Activated CD4-positive, alpha-beta T cell treated with anti-CD3 and anti-CD28 coated beads, Interleukin-2, amount 50 U/mL, for 48 hours (primary cell): ENCODE results near the gene UBL5.
"Not testable (repeated sequence)": the region's sequence is repeated elsewhere in the genome, so short reads cannot be mapped to it uniquely, and the experiment has no call there.

Source experiments
- DNase-seq, 2 experiments: peaks; one replicate each; pipeline ENCODE4 v3.0.0-alpha.2; 2020

The UBL5 gene

DNA sequence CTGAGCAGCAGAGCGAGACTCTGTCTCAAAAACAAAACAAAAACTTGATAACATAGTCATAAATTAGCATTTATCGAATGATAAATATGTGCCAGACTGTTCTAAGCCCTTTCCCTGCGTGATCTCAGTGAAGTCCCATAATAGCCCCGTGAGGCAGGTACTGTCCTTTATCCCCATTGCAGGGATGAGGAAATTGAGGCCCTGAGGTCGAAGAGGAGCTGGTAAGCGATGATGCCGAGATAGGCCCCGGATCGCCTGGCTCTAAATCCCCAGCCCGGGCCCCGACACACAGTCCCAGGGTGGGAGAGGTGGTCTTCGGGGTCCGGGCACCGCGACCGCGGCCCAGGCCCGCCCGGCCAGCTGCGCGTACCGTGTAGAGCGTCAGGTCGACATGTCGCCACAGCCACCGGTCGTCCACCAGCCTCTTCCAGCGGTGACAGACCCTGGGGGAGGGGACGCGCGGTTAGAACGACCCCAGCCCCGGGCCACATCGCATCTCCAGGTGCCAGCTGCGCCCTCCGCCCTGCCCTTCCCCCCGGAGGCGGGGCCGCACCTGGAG is 9.5 kb upstream of the UBL5 start:
- DNase-seq: peak in 1 of 2 experiments; percentile 17

DNA sequence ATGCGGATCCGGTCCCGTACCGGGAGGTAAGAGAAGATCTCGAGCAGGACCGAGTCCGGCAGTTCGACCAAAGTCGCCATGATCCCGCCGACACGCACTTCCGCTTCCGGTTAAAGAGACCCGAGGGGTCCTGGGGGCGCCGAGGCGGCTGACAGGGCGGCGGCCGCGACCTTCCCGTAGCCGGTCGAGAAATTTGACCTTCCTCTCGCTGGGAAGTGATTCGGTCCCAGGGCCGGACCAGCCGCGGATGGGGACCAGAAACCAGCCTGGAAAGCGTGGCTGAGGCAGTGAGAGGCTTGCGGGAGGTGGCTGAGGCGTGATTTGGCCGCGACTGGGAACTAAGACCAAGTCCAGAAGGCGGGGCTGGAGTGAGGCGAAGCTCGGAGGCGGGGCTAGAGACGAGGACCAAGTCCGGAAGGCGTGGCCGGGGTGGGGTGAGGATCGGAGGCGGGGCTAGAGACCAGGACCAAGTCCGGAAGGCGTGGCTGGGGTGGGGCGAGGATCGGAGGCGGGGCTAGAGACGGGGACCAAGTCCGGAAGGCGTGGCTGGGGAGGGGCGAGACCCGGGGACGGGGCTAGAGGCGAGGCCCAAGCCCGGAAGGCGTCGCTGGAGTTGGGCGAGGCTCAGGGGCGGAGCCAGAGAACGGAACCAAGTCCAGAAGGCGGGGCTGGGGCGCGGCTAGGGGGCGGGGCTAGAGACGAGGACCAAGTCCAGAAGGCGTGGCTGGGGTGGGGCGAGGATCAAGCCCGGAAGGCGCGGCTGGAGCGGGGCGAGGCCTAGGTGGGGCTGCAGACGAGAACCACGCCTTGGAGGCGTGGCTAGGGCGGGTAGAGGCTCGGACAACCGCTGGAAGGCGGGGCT is 8.8 kb upstream of the UBL5 start, which contains the start of gene FBXL12:
TSS of gene FBXL12 (minus strand) at position 346 of the 862 bp plus-strand sequence. CDS start at position 80, 266 bp downstream.
- DNase-seq: peak; percentile 100

DNA sequence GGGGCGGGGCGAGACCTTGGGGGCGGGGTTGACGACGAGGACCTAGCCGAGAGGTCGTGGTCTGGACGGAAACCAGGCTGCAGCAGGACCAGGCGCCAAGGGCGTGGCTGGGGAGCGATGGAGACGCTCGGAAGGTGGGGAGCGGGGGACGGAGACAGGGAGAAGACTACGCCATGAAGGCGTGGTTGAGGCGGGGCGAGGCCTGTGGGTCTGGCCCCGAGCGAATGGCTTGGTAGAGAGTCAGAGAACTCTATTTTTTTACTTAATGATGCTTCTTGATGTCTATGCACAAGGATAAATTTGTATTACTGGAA is 8.2 kb upstream of the UBL5 start:
- no peak for DNase-seq

DNA sequence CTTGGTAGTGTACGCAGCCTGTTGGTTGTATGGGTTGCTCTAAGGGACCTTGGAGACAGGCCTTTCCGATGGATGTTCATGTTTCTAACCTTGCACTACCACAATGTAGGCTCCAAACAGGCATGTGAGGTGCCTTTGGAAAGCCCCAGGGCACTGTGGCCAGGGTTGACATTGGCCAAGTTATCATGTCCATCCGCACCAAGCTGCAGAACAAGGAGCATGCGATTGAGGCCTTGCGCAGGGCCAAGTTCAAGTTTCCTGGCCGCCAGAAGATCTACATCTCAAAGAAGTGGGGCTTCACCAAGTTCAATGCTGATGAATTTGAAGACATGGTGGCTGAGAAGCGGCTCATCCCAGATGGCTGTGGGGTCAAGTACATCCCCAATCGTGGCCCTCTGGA is 7.7 kb upstream of the UBL5 start:
- not testable (repeated sequence) for DNase-seq

DNA sequence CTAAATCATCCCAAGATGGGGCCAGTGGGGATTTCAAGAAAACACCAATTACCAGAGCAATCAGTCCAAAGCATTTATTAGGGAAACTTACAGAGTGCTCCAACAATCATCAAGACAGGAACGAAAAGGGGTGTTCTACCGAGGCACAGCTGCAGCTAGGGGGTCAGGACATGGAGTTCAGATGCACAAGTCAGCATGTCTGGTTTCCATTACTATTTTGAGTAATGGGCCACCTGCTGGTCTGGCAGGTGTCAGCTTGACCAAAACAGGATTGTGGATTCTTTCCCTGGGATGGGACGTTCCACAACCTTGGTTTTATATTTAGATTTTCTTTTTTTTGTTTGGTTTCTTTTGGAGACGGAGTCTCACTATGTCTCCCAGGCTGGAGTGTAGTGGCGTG is 3.9 kb upstream of the UBL5 start:
- DNase-seq: no peak

DNA sequence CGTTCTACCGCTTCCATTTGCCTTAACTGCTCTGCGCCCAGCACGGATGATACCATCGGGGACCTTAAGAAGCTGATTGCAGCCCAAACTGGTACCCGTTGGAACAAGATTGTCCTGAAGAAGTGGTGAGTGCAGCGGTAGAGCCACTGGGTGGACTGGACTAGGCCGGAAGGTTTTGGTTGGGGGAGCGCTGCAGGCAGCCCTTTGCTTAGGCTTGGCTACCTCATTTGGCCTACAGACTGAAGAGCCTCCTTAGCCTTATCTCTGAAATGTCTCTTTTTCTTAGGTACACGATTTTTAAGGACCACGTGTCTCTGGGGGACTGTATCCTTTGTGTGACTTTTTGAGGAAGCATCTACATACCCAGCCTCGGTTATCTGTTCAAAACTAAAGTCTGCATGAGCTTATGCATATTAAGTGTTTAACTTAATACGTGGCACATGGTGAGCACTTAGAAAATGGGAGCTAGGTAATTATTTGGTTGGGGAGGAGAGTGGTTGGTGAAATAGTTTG is 889 bp downstream of the UBL5 start:
- DNase-seq: no peak

DNA sequence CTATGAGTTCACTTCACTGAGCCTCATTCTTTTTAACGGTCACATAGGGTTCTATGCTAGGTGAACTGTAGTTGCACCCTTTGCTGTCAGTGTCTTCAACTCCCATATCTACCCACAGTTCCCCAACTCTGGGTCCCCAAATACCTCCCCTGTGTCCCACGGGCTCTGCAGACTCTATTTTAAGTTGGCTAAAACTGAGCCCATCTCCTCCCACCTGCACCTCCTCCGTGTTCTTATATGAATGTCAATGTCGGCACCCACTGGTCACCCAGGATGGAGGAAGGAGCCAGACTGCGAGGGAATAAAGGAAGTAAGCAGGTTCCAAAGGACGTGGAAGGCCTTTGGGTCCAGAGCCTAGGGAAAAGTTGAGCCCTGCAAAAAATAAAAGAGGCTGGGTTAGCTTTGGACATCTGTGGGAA is 6.6 kb downstream of the UBL5 start:
- DNase-seq: no peak

DNA sequence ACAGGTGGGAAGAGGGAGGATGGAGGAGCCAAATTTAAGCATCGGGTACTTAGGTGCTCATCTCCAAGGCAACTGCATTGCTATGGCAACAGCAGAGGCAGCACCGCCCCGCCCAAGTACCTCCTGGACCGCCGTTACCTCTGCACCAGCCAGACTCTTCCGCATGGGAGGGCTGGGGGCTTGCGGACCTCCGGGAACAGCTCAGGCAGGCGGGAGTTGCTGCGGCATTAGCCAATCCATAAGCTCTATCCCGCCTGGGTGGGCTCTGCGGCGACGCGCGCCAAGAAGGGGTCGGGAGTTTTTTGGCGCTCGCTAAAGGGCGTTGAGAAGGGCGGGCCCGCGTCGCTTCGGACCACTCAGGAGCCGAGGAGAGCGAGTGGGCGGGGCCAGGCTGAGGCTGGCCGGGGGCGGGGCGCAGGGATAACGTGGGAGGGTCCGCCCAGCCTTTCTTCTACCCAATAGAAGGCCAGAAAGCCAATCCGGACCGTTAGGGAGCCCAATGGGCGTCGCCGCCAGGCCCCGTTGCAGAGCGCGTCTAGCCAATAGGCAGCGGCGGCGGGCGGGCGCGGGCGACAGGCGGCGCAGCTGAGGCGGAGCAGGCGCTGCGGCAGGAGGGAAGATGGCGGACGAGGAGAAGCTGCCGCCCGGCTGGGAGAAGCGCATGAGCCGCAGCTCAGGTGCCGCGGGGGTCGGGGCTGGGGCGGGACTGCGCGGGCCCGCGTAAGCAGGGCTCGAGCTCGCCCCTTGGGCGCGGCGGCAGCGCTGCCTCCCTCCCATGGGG is 7.2 kb downstream of the UBL5 start, which contains the start of gene PIN1:
TSS of gene PIN1 (plus strand) at position 593 of the 781 bp plus-strand sequence. CDS start at position 620, 27 bp downstream.
- peak; percentile 99 for DNase-seq

DNA sequence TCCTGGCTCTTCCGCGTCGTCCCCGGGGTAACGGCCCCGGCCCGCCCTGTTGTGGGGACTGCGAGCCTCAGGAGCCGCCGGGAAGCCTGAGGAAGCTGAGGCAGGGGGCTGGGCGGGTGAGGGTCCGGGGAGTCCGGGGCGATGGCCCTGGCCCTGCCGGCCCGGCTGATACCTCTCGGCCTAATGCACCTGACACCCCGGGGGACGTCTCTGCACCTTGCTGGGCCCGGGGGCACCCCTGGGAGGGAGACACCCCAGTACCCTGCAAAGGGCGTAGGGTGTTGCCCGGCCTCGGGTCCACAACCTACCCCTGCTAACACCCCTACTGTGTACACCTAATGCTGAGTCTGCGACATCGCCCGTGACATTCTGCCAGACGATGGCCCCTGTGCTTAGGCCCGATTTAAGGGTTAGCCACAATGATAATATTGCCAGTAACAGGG is 7.8 kb downstream of the UBL5 start:
- DNase-seq: no peak

DNA sequence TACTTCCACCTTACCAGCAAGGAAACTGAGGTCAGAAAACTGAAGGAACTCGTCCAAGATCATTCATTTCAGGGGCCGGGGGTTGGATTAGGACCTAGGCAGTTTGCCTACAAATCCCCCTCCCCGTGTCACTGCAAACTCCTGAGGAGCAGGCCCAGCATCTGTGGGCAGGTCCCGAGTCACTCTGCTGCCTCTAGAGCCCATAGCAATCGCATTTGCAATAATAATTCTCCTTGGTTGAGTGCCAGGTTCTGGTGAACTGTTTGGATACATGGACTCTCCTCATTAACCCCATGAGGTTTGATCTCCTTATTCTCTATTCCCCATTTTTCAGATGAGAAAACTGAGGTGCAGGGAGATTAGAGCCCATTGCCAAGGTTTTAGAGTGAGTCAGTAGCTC is 8.3 kb downstream of the UBL5 start:
- DNase-seq: no peak

DNA sequence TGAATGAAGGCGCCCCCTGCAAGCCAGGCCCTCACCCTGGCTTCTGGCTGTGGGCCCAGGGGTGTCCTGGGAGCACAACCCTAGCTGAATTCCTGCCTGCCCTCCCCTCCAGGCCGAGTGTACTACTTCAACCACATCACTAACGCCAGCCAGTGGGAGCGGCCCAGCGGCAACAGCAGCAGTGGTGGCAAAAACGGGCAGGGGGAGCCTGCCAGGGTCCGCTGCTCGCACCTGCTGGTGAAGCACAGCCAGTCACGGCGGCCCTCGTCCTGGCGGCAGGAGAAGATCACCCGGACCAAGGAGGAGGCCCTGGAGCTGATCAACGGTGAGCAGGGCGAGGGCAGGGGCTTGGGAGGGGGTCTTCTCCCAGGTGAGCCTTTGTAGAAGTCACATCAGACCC is 10.6 kb downstream of the UBL5 start:
- no peak for DNase-seq

DNA sequence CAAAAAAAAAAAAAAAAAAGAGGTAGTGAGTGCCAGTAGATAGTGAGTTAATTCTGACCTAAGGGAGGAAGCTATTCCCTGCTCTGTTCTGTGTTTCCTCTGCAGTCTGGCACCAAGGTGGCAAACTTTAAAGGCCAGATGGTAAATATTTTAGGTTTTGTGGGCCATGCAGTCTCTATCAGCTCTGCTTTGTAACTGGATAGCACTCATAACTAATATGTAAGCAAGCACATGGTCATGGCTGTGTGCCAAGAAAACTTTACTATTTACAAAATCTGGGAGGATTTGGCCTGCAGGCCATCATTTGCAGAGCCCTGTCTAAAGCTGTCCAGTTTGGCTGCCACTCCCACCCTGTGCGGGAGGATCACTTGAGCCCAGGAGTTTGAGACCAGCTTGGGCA is 11.7 kb downstream of the UBL5 start:
- DNase-seq: no peak

DNA sequence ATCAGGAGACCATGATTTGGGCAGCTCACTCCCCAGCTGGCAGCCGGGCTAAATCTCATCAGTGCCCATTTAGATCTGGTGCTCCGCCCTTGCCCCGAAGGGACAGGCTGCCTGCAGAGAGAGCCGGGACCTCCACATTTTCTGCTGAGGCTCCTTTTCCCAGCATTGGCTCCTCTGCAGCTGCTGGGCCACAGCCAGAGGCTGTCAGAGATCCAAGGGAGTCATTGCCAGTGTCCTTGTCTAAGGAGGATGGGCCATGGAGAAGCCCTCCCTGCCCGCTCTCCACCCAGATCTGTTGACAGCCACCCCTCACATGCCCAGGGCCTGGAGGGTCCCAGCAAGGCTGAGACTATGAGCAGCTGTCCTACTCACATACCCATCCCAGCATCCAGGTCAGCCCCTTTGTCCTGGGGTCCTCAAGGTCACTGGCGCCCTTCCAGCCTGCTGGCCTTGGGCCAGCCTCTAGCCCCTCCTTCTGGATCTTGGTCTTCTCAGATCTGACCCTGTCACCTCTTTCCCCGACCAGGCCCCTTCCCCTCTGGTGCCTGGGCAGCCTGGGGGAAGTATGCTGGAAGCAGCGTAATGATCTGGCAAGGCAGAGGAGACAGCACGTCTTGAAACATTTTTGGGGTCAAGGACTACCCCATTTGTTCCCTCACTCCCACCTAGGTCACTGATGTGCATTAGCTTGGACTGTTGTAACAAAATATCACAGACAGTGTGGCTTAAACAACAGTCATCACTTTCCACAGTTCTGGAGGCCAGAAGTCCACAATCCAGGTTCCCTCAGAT is 15.3 kb downstream of the UBL5 start:
- no peak for DNase-seq

DNA sequence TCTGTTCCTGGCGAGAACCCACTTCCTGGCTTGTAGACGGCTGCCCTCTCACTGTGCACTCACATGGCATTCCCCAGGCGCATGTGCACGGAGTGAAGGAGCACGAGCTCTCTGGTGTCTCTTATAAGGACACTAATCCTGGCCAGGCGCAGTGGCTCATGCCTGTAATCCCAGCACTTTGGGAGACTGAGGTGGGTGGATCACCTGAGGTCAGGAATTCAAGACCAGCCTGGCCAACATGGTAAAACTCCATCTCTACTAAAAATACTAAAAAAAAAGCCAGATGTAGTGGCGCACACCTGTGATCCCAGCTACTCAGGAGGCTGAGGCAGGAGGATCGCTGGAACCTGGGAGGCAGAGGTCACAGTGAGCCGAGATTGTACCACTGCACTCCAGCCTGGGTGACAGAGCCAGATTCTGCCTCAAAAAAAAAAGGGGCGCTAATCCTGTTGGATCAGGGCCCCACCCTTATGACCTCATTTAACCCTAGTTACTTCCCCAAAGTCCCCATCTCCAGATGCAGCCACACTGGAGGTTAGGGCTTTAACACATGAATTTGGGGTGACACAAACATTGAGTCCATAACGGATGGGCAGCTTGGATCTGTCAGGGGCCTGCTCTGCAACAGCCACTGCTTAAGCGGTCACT is 16.0 kb downstream of the UBL5 start:
- not testable (repeated sequence) for DNase-seq

DNA sequence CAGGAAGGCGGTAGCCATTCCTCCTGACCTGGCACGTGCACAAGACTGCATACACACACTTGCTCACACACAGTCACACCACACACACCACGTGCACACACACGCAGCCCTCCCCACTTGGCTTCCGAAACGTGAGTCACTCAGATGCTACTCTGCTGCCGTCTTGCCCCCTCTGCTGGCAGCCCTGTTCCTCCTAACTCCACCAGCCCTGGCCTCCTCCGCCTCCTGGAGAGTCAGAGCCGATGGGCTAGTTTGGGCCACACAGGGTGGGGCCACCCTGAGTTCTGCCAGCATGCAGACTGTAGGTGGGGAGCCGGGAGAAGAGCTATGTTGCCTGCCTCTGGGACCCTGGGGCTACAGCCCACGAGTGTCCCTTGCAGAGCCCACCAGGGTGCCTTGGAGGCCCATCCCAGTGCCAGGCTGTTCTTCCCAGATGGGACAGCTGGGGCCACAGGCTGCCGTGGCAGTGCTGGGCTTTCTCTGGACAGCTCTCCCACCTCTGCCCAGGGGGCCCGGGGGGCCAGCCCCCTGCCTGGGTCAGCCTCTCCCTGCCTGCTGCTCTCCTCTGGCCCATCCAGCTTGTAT is 19.5 kb downstream of the UBL5 start:
- DNase-seq: peak; percentile 60 to 62

DNA sequence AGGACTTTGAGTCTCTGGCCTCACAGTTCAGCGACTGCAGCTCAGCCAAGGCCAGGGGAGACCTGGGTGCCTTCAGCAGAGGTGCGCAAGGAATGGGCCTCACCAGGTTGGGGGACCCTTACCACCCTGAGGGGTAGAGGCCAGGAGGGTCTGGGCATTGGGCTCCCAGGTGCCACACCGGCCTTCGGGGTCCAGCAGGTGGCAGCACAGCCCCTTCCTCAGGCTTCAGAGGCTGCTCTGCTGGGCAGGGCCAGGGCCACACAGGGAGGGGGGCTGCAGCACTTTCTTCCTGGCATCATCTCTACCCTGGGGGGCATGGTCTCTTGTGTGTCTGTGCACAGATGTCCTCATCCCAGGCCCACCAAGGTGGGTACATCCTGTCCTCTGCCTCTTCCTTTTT is 20.3 kb downstream of the UBL5 start:
- peak; percentile 38 to 39 for DNase-seq

DNA sequence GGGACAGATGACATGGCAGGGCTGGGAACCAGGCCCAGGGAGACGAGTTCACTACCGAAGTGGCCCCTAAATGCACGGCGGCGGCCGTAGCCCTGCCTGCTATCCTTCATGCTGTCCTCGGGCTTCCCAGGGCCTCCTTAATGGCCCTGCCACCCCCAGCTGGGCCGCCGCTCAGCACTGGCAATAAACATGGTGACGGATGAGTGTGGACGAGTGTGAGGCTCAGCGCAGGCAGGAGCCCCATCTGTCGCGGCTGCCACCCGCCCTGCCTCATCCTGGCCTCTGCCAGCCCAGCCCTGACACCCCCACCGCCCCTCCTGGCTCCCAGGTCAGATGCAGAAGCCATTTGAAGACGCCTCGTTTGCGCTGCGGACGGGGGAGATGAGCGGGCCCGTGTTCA is 21.0 kb downstream of the UBL5 start:
- DNase-seq: no peak

DNA sequence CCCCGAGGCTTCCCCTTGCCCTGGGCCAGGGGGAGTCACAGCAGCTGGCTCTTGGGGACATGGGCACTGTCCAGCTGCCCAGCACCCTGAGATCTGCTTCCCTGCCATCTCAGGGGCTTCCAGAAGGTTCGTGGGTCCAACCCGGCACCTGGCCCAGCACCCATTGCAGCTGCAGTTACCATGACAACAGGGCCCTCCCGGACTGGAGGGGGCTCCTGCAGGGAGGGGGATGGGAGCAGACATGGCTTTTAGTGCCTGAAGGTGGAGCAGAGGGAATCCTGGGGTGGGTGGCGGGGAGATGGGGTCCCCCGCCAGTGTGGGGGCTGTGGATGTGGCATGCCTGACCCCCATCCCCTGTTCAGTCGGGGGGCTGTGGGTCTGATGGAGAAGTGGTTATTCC is 22.1 kb downstream of the UBL5 start:
- DNase-seq: no peak

DNA sequence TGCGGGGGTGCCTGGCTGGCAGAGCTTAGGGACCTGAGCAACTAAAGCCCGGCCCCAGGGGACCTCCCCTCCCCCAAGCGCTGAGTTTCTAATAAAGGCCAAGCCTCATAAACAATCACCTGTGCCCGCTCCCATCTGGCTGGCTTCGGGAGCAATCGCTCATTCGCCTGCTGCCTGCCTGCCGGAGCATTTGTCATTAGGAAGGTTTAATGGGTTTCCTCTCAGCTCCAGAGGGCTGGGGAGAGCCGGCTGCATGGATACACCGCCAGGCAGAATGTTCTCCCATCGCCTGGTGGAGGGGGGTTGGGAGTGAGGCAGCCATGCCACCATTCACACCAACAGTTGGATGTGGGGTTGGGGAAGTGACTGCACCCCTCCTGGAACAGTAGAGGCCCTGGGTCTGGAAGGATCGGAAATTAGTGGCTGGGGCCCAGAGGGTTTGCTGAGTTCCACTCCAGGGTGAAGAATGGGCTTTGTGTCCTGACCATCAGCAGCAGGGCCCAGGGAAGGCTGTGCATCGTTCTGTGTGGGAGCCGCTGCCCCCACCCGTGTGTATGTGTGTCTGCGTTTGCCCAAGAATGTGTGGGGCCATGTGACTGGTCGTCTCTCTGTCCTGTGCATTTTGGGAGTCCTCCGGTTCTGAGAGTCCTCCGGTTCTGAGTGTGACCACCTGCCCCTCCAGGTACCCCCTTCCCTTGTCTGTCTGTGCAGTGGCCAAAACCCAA is 22.7 kb downstream of the UBL5 start:
- DNase-seq: no peak

DNA sequence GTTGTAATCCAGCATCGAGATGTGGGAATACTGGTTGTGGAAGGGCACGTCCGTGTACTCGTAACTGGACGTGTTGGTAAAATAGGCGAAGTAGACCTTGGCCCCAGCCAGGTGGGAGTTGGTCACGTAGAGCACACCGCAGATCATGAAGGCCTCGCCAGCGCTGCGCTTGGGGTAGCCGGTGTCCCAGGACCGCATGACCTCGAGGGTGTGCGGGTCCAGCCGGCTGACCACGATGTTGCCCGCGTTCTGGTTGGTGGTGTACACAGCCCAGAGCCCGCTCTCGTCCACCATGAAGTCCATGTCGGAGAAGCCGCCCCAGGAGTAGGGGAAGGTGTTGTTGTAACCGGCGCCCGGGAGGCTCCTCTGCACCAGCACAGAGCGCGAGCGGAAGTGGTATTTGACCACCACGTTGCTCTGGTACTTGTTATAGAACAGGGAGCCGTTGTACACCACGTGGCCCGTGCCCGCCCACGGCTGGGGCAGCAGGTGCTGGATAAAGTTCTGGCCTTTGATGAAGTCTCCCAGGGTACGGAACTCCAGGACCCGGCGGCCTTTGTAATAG is 26.6 kb downstream of the UBL5 start:
- DNase-seq: no peak

DNA sequence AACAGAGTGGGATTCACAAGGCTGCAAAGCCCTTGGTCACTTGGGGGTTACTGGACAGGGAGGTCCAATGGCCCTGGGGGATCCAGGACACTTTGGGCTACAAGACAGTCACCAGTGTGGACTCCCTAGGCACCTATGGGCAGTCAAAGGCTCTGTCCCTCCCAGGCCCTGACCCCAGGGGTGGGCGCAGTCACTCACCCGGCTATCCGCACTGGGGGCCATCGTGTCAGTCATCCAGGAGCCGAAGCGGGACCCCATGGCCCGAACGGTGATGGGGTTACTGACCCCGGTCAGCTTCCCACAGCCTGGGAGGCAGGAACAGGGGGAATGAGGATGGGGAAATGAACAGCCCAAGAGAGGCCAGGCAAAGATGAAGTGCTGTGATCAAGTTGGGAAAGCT is 28.9 kb downstream of the UBL5 start:
- DNase-seq: no peak
